GM18873 (cell line): Measurements from ENCODE around the gene GCAT.

ENCODE experiments used
- ATAC-seq: cut with Tn5 transposase; IDR thresholded peaks from one replicate; pipeline ENCODE4 v1.9.1; 2021; ENCODE audit warnings: mild to moderate bottlenecking, moderate library complexity, moderate number of reproducible peaks; ENCODE audit not compliant: unreplicated experiment, low FRiP score

The GCAT gene

DNA sequence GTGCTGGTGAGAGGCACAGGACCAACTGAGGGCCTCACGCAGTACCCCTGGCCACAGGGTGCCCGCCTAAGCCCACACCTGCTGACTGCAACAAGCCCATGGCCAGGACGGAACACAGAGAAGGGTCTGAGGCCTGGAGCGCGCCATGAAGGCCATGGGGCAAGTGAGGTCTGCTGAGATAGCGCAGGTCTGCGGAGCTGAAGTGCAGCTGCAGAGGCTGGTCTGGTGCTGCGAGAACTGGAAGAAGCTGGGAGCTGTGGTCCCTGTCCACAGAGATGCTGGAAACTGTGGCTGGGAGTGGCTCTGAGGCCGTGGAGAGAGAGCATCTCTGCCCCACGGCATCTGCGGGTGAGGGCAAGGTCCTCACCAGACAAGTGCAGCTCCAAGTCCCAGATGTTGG is 23.7 kb downstream of the GCAT start:
- ATAC-seq, result no peak

DNA sequence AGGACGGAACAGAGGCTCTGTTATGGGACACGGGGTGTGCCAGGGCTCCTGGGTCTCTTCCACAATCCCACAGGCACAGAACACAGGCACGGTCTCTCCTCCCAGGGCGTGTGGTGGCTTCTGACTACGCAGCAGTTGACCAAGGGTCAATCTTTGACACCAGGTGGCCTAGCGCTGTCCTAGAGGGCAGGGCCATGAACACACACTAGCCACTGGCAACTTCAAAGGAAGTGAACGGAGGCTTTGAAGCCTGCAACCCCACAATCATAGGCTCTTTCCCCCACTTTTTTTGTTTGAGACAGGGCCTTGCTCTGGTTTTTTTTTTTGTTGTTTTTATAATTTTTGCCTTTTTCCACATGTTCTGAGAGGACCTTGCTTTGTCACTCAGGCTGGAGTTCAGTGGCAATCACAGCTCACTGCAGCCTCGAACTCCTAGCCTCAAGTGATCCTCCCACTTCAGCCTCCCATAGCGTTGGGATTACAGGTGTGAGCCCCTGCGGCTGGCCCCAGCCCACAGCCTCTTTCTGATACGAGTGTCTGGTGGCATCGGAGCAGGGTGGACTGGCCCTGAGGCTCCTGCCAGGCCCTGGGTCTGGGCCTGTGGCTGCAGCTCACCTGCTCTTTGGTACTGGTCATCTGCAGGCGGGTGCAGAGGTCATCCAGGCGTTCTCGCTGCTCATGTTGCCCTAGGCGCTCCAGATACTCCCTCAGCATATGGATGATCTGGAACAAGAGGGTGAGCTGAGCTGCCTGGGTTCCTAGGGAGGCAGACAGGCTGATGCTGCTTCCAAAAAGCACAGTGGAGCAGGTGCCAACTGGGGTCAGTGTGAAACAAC is 24.5 kb downstream of the GCAT start:
- ATAC-seq, result no peak

DNA sequence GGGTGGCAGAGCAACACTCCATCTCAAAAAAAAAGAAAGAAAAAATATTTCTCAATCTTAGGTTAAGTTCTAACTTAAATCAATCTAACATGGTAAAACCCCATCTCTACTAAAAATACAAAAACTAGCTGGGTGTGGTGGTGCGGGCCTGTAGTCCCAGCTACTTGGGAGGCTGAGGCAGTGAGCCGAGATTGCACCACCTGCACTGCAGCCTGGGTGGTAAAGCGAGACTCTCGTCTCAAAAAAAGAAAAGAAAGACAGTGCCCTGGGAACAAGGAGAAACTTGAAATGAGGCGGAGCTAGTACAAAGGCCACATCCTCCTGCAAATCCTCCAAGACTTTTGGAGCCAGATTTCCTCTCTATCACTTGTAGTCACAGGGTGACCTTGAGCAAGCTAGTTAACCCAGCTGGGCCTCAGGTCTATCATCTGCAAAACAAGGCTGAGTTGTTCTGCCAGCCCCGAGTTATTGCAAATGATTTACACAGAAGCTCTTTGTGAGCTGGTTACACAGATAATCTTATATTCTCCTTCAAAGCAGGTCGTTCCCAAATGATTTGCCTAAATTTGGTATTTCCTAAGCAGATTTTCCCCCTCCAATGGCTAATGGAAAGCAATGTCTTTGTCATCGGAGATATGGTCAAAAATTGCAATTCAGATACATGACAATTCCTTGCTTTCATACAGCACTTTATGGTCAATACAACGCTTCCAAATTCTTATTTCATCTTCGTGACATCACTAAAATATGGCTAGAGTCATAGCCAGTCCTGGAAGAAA is 34.5 kb downstream of the GCAT start:
- no peak for ATAC-seq

DNA sequence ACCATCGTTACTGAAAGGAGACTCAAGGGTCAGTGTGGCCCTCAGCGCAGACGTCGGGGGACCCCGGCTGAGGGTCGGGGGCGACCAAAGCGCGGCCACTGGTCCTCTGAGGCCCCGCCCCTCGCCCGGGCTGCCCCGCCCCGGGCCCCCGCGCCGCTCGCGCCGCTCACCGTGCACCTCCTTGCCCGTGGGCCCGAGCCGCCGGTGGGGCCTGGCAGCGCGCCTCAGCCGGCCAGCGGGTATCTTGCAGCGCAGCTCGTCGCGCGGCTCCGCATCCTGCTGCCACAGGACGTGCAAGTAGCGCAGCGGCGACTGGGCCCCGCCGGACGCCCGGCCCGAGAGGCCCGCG is 36.0 kb downstream of the GCAT start:
- ATAC-seq, result peak; percentile 25

DNA sequence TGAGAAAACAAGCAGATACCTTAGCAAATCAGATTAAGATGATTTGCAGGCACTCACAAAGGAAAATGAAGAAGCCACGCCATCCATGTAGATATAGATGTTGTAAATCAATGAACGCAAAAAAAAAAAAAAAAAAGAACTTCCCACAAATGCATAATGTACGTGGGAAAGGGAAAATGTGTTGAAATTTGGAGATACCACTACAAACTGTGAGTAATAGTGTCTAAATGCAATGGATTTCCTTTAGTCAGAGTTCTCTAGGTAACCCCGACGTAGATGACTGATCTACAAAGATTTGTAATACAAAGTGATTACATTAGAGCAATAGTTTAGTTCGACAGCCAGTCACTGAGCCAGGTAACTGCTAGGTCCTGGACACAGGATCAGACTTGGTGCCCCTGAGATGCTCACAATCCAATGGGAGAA is 37.2 kb downstream of the GCAT start:
- no peak for ATAC-seq

DNA sequence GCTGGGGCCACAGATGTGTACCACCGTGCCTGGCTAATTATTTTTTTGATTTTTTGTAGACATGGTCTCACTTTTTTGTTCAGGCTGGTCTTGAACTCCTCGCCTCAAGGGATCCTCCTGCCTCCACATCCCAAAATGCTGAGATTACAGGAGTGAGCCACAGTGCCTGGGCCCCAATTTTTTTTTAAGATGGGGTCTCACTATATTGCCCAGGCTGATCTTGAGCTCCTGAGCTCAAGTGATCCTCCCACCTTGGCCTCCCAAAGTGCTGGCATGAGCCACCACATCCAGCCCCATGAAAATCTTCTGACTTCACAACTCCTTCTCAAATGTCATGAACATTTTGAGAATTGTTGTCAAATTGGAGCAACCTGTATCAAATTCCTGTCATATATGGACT is 38.7 kb downstream of the GCAT start:
- no peak for ATAC-seq

DNA sequence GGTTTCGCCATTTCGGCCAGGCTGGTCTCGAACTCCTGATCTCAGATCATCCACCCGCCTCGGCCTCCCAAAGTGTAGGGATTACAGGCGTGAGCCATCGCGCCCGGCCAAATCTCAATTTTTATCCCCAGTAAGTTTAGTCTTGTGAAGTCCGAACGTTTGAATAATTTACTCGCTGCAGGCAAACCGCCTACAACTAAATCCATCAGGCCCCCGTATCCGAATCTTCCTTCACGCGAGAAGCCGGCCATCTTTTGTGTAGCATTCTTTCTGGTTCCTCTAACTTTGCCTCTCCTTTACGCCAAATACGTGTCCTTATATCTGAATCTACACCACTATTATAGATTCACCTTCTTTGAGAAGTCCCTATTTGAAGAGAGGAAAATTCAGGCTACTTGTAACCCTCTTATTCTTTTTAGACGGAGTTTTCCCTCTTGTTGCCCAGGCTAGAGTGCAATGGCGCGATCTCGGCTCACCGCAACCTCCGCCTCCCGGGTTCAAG is 40.9 kb downstream of the GCAT start:
- no peak for ATAC-seq

DNA sequence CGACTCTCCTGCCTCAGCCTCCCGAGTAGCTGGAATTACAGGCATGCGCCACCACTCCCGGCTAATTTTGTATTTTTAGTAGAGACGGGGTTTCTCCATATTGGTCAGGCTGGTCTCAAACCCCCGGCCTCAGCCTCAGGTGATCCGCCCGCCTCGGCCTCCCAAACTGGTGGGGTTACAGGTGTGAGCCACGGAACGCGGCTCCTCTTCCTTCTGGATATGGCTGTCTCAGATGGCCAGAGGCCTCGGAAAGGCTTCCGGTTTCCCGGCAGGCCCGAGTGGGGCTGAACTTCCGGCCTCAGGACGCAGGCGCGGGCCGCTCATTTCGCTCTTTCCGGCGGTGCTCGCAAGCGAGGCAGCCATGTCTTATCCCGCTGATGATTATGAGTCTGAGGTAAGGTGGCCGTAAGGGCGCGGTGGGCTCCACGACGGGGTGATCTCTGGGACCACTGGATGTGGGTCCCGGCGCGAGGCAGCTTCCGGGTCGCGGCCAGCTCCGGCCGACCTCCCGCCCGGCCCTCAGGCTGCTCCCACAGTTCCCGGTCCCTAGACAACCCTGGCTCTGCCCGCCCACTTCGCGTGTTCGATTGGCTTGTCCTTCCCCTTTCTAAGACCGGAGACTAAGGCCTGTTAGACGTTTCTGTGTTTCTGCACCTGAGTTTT is 41.5 kb downstream of the GCAT start, which contains the start of gene EIF3L:
TSS of gene EIF3L (plus strand) at position 331 of the 663 bp plus-strand sequence. CDS start at position 362, 31 bp downstream.
- peak; percentile 43 for ATAC-seq

DNA sequence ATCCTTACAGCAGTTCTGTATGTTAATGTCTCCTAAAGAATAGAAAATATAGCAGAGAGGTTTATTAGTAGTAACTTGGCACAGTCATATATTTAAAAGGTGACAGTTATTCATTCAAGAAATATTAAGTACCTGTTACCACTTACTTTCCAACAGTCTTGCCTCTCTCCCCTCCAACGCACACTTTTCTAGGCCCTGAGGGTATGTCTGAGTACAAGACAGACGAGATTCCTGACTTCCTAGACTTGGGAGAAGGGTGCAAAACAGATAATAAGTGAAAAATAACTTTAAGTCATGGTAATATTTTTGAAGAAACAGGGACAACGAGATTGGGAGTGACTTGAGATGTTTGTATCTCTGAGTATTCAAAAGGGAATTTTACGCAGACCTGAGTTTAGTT is 43.1 kb downstream of the GCAT start:
- ATAC-seq, result no peak

DNA sequence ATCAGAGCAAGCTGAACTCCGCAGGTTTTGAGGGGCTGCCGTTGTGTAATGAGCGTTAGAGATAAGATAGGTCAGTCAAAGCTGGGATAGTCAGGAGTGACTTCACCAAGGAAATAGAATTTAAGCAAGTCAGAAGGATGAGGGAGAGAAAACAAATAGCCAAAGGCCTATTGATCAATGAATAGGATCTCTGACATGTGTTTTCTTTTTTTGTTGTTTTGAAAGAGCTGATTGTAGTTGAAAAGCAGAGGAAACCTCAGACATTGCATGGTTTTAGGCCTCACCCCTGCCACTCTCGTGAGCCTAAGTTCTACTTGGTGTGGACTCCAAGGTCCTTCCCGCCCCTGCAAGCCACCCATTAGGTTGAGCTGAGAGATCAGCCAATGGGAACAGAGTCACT is 44.7 kb downstream of the GCAT start:
- no peak for ATAC-seq

DNA sequence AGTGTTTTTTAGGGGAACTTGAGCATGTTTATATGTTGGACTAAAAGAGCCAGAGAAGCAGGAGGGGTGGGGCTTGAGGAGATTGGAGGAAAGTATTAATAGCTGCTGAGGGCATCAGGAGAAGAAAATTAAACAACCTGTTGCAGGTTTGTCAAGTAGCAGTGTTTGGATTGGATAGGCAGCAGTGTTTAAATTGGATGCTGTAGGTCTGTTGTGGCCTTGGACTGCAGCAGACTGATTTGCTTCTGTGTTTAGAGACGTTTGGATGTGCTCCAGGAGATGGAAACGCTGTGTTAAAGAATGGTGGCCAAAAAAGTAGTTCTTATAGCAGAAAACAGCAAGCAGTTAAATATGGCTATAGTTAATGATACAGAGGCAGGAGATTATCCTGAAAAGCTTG is 47.2 kb downstream of the GCAT start:
- ATAC-seq, result no peak

DNA sequence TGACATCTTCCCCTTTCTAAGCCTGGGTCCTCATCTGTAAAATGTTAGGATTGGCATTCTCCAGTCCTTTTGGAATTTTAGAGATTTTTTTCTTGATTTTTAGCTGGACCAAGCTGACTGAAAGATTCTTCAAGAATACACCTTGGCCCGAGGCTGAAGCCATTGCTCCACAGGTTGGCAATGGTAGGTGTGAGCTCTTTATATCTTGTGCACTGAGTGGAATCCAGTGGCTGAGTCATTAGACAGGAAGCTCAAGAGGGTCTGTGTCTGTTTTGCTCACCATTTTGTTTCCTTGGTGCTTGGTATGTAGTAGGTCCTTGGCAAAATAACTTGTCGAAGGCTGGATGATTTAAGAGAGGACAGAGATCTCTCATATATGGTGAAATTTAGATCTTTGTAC is 47.7 kb downstream of the GCAT start:
- no peak for ATAC-seq

DNA sequence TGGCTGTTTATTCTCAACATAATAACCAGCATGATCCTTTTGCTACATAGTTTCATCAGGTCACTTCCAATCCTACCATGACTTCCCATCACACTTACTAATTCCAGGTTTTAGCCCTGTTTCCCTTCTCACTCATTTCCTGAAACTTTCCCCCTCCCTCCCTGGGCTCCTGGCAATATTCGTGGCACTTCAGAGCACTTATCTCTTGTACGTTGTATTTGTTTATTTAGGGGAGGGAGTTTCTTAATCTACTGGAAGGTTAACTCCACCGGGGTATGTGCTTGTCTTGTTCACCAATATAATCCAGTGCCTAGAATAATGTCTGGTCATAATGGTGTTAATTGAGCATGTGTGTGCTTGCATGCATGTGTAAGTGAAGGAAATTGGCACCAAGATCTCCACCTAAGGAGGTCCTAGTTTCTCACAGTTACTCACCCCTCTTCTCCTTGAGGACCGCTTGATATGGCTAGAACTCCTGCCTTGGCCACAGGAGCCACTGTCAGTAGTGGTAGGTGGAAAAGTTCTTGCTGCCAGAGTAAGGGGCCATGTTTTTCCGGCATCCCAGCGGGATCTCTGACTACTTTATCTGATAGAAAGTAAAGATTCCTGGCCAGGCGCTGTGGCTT is 53.2 kb downstream of the GCAT start:
- ATAC-seq, result no peak

DNA sequence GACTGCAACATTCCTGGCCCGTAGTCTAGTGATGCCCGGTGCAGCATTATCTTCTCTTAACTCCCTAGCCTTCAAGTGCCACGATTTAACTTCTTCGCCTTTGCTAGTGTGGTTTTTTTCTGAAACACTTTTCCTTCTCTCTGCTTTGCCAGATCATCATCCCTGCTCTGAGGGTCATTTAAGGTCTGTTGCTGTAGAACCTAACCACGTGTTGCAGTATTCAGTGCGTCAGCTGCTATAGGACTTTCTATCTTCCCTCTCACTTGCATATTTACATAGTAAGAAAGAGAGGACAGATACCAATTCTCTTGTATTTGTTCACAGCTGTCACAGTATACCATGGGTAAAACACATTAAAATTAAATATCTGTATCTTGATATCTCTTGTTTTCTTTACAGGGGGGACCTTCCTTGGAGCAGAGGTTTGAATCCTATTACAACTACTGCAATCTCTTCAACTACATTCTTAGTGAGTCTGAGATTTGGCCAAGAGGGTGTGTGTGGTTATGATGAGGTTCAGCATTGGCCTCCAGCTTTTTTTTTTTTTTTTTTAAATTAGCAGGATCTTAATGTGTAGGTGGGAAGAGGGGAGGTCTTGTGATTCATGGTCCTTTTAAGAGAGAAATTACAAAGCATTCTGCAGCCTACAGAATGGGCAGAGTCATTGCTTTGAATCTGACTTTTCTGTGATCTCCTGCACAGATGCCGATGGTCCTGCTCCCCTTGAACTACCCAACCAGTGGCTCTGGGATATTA is 55.0 kb downstream of the GCAT start:
- ATAC-seq, result no peak

DNA sequence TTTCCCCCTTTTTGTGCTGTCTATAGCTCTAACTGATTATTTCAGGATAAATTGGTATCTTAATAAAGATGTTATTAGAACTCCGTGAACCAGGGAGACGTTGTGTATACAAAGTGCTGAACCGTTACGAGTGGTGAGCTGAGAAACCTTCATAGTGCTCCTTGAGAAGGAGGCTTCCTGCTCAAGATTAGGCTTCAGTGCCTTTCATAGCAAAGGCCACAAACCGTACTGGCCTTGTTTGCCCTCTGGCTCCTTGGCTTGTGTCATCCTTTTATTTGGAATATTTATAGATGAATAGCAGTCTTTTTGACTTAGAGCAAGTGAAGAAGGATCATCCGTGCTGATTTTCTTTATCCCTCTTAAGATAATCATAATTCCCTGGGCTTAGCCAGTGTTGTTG is 57.8 kb downstream of the GCAT start:
- ATAC-seq, result no peak
